Central memory CD8-positive, alpha-beta T cell (primary cell): ENCODE results near the gene BBS7.
A peak's percentile ranks its signal among the peaks of the same experiment; 100 is the strongest.

Source experiments
- ATAC-seq: fragments of 150-1000 bp; cut with Tn5 transposase; replicated peaks from 2 replicates; pipeline ENCODE4 v1.10.0; 2022; ENCODE audit warnings: mild to moderate bottlenecking, moderate FRiP score, moderate number of reproducible peaks; ENCODE audit not compliant: poor library complexity, severe bottlenecking; ENCODE audit errors: extremely low read depth
- DNase-seq, 2 donors: peaks; one replicate each; pipeline ENCODE4 v3.0.0; 2021; ENCODE audit warnings: low spot score in 2 of 2
- H3K27ac Mint-ChIP-seq: one replicate; pipeline ENCODE4 v1.8.0; 2022; ENCODE audit warnings: low read depth, mild to moderate bottlenecking, moderate library complexity, mixed read lengths
- H3K27me3 Mint-ChIP-seq: one replicate; pipeline ENCODE4 v1.8.0; 2022; ENCODE audit warnings: mixed read lengths
- H3K36me3 Mint-ChIP-seq: one replicate; pipeline ENCODE4 v1.8.0; 2022; ENCODE audit warnings: mild to moderate bottlenecking, moderate library complexity, mixed read lengths; ENCODE audit not compliant: insufficient read depth
- H3K4me1 Mint-ChIP-seq: one replicate; pipeline ENCODE4 v1.8.0; 2022; ENCODE audit warnings: mixed read lengths
- H3K4me3 Mint-ChIP-seq: one replicate; pipeline ENCODE4 v1.8.0; 2022; ENCODE audit warnings: mild to moderate bottlenecking, moderate library complexity, mixed read lengths
- H3K9me3 Mint-ChIP-seq: one replicate; pipeline ENCODE4 v1.8.0; 2022; ENCODE audit warnings: mixed read lengths

BBS7 gene

GRCh38 chr4:121822796-121823504, 47.3 kb downstream of the BBS7 start:
- no peaks in the 10 kb centered on the region for H3K27me3 Mint-ChIP-seq
- peak overlapping the region; percentile 84 for H3K4me3 Mint-ChIP-seq
- peak; percentile 19 for ATAC-seq

GRCh38 chr4:121822047-121822446, 48.2 kb downstream of the BBS7 start:
- Mint-ChIP-seq H3K27me3 (no peaks in the 10 kb centered on the region), H3K9me3 (no peaks in the 10 kb centered on the region), H3K27ac (peak overlapping the region; percentile 83), H3K4me3 (peak overlapping the region; percentile 84), H3K4me1 (peaks cover 17% of the 10 kb centered on the region), H3K36me3 (peaks cover 12% of the 10 kb centered on the region)
- no peak for DNase-seq
- no peak for ATAC-seq

More at GRCh38 chr4:121822796-121823504, 47.3 kb downstream of the BBS7 start:
- no peak for DNase-seq
- Mint-ChIP-seq H3K4me1 (peaks cover 17% of the 10 kb centered on the region), H3K27ac (peak overlapping the region; percentile 83), H3K36me3 (peaks cover 8% of the 10 kb centered on the region), H3K9me3 (no peaks in the 10 kb centered on the region)

GRCh38 chr4:121819216-121819965, 50.9 kb downstream of the BBS7 start:
- Mint-ChIP-seq H3K27ac (peak overlapping the region; percentile 20), H3K9me3 (no peaks in the 10 kb centered on the region), H3K36me3 (peaks cover 21% of the 10 kb centered on the region), H3K4me3 (no peak overlapping the region), H3K4me1 (peaks cover 17% of the 10 kb centered on the region), H3K27me3 (no peaks in the 10 kb centered on the region)
- DNase-seq (no peak), ATAC-seq (no peak)

- H3K36me3 Mint-ChIP-seq, result peaks cover 23% of the 10 kb centered on the region
Observed at GRCh38 chr4:121818215-121818614, 52.1 kb downstream of the BBS7 start.

GRCh38 chr4:121817701-121818100, 52.6 kb downstream of the BBS7 start:
- peaks cover 27% of the 10 kb centered on the region for H3K36me3 Mint-ChIP-seq
- ATAC-seq, result no peak

More at GRCh38 chr4:121818215-121818614, 52.1 kb downstream of the BBS7 start:
- DNase-seq, result no peak
- Mint-ChIP-seq H3K4me3 (no peak overlapping the region), H3K9me3 (no peaks in the 10 kb centered on the region), H3K27me3 (no peaks in the 10 kb centered on the region), H3K4me1 (peaks cover 12% of the 10 kb centered on the region), H3K27ac (no peak overlapping the region)
- no peak for ATAC-seq

GRCh38 chr4:121817006-121817405, 53.3 kb downstream of the BBS7 start:
- peaks cover 31% of the 10 kb centered on the region for H3K36me3 Mint-ChIP-seq
- H3K4me3 Mint-ChIP-seq, result no peak overlapping the region
- no peaks in the 10 kb centered on the region for H3K9me3 Mint-ChIP-seq
- H3K27ac Mint-ChIP-seq, result no peak overlapping the region
- DNase-seq (no peak), ATAC-seq (no peak)
- no peaks in the 10 kb centered on the region for H3K27me3 Mint-ChIP-seq
- peaks cover 10% of the 10 kb centered on the region for H3K4me1 Mint-ChIP-seq

More at GRCh38 chr4:121817701-121818100, 52.6 kb downstream of the BBS7 start:
- H3K27me3 Mint-ChIP-seq, result no peaks in the 10 kb centered on the region
- H3K4me3 Mint-ChIP-seq, result no peak overlapping the region
- H3K27ac Mint-ChIP-seq, result no peak overlapping the region
- peaks cover 12% of the 10 kb centered on the region for H3K4me1 Mint-ChIP-seq
- H3K9me3 Mint-ChIP-seq, result no peaks in the 10 kb centered on the region
- no peak for DNase-seq

- Mint-ChIP-seq H3K27ac (peak overlapping the region; percentile 68), H3K4me3 (no peak overlapping the region), H3K27me3 (no peaks in the 10 kb centered on the region), H3K4me1 (peaks cover 10% of the 10 kb centered on the region), H3K36me3 (peaks cover 50% of the 10 kb centered on the region), H3K9me3 (no peaks in the 10 kb centered on the region)
- DNase-seq, result no peak
- no peak for ATAC-seq
Observed at GRCh38 chr4:121814756-121815155, 55.5 kb downstream of the BBS7 start.

GRCh38 chr4:121811122-121811521, 59.2 kb downstream of the BBS7 start:
- Mint-ChIP-seq H3K4me3 (no peak overlapping the region), H3K9me3 (no peaks in the 10 kb centered on the region), H3K27ac (no peak overlapping the region), H3K36me3 (peaks cover 57% of the 10 kb centered on the region), H3K4me1 (peaks cover 10% of the 10 kb centered on the region), H3K27me3 (no peaks in the 10 kb centered on the region)
- no peak for DNase-seq
- peak; percentile 80 for ATAC-seq

- no peak for DNase-seq
- H3K27me3 Mint-ChIP-seq, result no peaks in the 10 kb centered on the region
- H3K4me1 Mint-ChIP-seq, result peaks cover 20% of the 10 kb centered on the region
- no peak for ATAC-seq
- no peak overlapping the region for H3K4me3 Mint-ChIP-seq
- H3K27ac Mint-ChIP-seq, result no peak overlapping the region
- H3K36me3 Mint-ChIP-seq, result peaks cover 63% of the 10 kb centered on the region
- no peaks in the 10 kb centered on the region for H3K9me3 Mint-ChIP-seq
Observed at GRCh38 chr4:121806411-121806810, 63.9 kb downstream of the BBS7 start.

GRCh38 chr4:121801715-121802075, 68.6 kb downstream of the BBS7 start:
- Mint-ChIP-seq H3K4me1 (peaks cover 44% of the 10 kb centered on the region), H3K27me3 (no peaks in the 10 kb centered on the region), H3K9me3 (no peaks in the 10 kb centered on the region), H3K27ac (peak overlapping the region; percentile 95), H3K4me3 (peak overlapping the region; percentile 87), H3K36me3 (peaks cover 43% of the 10 kb centered on the region)
- no peak for DNase-seq
- ATAC-seq, result no peak

GRCh38 chr4:121800961-121801714, 69.1 kb downstream of the BBS7 start, which contains the start of gene EXOSC9:
Gene EXOSC9 (plus strand): TSS chr4:121801323. CDS start chr4:121801425, 102 bp downstream.
- H3K9me3 Mint-ChIP-seq, result no peaks in the 10 kb centered on the region
- no peaks in the 10 kb centered on the region for H3K27me3 Mint-ChIP-seq
- DNase-seq (peak; percentile 94 to 96), ATAC-seq (peak; percentile 75)
- H3K27ac Mint-ChIP-seq, result peak within 1 kb of the TSS; percentile 95
- H3K4me3 Mint-ChIP-seq, result peak within 1 kb of the TSS; percentile 87
- H3K36me3 Mint-ChIP-seq, result peaks cover 37% of the 10 kb centered on the region
- peaks cover 46% of the 10 kb centered on the region for H3K4me1 Mint-ChIP-seq

- H3K4me3 Mint-ChIP-seq, result peak overlapping the region; percentile 87
- H3K4me1 Mint-ChIP-seq, result peaks cover 51% of the 10 kb centered on the region
- peak; percentile 53 for ATAC-seq
- H3K9me3 Mint-ChIP-seq, result no peaks in the 10 kb centered on the region
- no peak for DNase-seq
- no peaks in the 10 kb centered on the region for H3K27me3 Mint-ChIP-seq
- H3K27ac Mint-ChIP-seq, result peak overlapping the region; percentile 95
- peaks cover 33% of the 10 kb centered on the region for H3K36me3 Mint-ChIP-seq
Observed at GRCh38 chr4:121800638-121800960, 69.7 kb downstream of the BBS7 start.
